HG03064 (cell line): ENCODE measurements around the gene CEND1.

Experiments used
- ATAC-seq: cut with Tn5 transposase; IDR thresholded peaks from one replicate; pipeline ENCODE4 v1.9.1; 2021; ENCODE audit warnings: low read depth; ENCODE audit not compliant: unreplicated experiment

Gene CEND1

DNA sequence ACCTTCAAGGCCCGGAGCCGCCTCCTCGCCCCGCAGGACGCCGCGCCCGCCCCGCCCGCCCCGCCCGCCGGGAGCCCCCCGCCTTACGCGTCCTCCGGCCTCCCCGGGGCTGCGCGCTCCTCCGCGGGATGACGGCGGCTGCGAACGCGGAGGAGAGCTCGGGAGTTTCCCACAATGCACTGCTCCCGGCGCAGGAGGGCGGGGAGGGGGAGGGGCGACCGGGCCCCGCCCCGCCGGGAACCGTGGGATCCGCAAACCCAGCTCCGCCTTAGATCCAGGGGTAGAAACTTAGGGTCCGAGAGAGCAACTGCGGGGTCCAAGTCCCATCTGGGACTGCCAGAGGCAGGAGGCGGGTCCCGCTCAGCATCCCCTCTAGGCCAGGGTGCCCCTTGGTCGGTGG is at the start of gene CEND1:
Gene CEND1 (minus strand): TSS at position 148 of the 400 bp plus-strand sequence. CDS start 1,514 bp downstream, outside the sequence.
- no peak for ATAC-seq

DNA sequence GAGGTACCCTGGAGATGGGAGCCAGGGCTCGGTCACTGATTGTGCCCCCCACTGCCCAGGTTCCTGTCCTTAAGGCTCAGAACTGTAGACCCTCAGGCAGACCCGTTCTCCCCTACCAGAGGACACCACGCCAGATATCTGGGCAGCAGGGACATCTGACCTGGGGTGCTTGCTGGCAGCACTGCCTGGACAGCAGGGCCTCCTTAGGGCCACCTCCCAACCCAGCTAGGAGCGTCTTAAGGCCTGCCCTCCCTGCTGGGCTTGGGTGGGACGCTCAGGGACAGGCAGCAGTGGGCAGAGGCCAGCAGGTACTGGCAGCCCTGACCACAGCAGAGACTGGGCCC is 49.4 kb upstream of the CEND1 start:
- no peak for ATAC-seq

DNA sequence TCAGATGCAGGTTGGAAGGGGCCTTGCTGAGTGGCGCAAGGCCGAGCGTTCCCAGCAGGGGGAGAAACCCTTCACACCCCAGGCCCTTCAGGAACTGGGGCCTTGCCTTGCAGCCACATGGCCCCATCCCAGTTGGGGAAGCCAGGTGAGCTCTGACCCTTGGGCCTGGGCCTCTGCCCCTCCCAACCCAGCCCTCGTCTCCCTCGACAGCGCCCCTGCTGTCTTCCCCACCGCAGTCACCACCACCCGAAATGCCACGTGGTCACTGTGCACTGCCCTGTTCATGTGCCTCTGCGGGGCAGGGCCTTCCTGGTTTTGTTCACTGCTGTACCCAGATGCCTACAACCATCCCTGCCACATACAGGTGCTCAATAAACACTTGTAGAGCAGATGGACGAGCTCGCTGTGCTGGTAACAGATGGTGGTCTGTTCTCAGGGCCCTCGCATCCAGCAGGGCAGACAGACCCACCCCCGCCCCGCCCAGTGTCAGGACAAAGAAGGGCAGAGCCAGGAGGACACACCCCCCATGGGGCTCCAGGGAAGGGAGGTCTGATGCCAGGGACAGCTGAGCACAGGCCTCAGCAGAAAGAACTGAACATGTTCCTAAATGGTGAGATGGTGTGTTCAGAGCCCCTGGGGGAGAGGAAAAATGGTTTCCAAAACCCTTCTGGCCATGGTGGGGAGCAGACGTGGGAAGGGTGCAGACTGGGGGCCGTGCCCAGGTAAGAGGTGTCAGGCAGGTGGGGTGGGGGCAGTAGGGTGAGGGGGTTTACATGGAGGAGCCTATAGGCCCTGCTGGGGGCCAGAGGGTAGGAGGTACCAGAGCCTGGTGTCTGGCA is 48.8 kb upstream of the CEND1 start:
- ATAC-seq = no peak

DNA sequence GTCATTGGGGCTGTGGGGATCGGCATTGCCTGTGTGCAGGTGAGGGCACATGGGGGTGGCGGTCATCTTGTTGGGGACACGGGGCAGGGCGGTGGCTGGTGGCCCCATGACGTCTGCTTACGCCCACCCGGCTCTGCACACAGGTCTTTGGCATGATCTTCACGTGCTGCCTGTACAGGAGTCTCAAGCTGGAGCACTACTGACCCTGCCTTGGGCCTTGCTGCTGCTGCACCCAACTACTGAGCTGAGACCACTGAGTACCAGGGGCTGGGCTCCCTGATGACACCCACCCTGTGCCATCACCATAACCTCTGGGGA is 48.1 kb upstream of the CEND1 start:
- no peak for ATAC-seq

DNA sequence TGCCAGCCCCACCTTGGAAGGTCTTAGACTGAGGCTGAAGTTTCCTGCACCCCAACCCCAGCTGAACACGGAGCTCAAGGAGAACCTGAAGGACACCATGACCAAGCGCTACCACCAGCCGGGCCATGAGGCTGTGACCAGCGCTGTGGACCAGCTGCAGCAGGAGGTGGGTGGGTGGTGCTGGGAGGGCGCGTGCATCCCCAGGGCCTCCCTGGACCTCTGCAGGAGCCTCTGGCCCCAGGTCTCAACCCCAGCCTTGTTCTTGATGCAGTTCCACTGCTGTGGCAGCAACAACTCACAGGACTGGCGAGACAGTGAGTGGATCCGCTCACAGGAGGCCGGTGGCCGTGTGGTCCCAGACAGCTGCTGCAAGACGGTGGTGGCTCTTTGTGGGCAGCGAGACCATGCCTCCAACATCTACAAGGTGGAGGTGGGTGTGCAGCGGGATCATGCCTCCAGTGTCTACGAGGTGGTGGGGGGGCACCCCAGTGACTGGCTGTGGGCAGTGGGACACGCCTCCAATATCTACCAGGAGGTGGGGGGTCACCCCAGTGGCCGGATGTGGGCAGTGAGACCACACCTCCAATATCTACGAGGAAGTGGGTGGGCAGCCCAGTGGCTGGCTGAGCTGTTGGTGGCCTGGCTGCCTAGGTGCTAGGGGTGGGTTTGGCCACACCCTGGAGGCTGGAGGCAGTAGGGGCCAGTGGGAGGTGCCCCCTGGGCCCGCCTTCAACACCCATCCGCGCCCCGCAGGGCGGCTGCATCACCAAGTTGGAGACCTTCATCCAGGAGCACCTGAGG is 47.5 kb upstream of the CEND1 start:
- no peak for ATAC-seq

DNA sequence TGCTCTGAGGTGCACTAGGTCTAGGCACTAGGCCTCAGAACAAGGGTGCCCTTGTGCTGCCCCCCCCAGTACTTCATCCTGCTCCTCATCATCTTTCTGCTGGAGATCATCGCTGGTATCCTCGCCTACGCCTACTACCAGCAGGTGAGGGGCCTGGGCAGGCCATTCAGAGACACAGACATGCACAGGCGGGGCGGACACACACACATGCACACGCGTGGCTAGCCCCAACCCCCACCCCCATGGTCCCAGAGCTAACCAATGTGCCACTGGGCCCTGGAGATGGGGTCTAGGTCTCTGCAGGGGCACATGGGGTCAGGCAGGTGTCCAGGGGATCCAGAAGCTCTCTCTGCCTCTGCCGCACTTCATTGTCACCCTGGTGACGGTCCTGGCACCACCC is 46.8 kb upstream of the CEND1 start:
- ATAC-seq = no peak

DNA sequence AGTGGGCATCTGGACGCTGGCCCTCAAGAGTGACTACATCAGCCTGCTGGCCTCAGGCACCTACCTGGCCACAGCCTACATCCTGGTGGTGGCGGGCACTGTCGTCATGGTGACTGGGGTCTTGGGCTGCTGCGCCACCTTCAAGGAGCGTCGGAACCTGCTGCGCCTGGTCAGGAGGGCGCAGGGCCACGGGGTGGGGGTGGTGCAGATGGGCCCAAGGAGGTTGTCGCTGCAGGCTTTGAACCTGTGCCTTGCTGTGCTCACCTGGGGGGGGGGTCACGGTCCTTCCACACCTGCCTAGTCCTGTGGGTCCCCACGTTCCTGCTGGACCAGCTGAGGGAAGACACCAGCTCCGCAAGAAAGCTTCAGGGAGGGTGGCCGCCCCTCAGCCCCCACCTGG is 46.4 kb upstream of the CEND1 start:
- no peak for ATAC-seq

DNA sequence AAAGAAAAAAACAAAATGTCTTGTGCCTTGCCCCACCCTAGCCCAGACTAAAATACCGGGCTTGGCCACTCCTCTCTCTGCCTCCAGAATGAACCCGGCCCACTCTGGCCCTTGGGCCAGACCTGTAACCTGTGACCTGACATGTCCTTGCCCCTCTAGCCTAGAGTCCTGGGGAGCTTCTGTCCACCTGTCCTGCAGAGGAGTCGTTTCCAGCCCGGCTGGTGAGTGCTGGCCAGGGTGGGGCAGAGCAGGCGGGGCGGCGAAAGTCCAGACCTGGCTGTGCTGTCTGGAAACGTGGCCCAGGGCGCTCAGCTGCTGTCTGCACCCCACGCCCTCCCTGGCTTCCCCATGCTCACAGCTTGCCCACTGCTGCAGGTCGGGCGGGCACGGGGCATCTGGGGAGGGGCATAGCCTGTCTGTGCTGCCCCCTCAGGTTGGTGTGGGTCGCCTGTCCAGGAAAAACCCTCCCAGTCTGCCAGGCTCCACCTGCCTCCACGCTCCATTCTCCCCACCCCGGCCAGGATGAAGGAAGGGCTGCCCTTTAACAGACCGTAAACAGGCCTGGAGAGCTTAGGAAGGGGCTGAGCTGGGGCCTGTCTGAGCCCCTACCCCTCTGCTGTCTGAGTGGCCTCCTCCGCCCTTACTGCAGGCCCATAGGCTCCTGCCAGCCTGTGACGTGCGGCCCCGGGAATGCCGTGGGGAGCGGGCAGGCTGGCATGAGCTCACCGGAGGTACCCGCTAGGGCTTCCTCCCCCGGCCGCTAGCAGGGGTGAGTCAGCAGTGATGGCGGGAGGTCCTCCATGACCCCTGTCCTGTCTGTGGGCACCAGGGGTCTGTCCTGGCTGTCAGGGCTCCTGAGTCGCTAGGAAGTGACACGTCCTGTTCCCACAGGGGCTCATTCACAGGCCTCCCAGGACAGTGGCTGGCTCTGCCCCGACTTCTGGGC is 44.8 kb upstream of the CEND1 start:
- ATAC-seq = no peak

DNA sequence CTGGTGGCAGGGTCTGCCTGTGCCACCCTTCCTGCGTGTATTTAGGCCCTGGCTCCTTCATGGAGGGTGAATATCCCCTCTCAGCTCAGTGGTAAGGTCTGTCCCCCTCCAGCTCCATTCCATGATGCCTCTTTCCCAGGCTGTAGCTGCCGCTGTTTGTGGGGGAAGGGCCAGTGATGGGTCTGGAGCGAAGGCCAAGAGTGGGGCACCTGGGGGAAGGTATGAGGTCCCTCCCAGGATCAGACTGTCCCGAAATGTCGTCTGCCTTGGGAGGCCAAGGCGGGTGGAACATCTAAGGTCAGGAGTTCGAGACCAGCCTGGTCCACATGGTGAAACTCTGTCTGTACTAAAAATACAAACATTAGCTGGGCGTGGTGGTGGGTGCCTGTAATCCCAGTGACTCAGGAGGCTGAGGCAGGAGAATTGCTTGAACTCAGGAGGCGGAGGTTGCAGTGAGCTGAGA is 44.0 kb upstream of the CEND1 start:
- no peak for ATAC-seq

DNA sequence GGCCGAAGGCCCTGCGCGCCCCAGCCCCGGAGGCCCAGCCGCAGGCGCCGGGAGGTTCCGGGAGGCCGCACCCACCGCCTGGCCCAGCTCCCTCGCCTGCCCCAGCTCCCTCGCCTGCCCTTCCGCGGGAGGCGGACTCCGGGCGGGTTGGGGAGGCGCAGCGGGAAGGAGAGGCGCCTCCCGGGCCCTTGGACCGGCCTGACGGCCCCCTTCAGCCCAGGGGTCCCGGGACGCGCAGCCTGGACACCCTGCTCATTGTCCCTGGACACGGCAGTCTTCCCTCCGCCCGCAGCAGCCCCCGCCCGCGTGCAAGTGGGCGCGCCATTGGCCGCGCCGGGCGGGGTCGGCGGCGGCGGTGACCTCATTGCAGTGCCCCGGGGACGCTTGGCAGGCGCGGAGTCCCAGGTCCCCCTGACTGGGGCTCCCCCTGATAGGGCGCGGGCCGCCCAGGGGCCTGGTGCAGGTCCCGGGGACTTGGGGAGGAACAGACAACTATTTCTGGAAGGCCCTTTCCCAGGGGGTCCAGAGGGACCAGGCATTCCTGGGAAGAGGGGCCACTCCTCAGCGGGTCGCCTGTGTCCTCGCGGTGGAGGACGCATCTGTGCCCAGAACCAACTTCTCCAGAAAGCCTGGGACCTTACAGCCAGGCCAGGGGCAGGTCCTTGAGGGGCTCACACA is 43.4 kb upstream of the CEND1 start:
- ATAC-seq = no peak

DNA sequence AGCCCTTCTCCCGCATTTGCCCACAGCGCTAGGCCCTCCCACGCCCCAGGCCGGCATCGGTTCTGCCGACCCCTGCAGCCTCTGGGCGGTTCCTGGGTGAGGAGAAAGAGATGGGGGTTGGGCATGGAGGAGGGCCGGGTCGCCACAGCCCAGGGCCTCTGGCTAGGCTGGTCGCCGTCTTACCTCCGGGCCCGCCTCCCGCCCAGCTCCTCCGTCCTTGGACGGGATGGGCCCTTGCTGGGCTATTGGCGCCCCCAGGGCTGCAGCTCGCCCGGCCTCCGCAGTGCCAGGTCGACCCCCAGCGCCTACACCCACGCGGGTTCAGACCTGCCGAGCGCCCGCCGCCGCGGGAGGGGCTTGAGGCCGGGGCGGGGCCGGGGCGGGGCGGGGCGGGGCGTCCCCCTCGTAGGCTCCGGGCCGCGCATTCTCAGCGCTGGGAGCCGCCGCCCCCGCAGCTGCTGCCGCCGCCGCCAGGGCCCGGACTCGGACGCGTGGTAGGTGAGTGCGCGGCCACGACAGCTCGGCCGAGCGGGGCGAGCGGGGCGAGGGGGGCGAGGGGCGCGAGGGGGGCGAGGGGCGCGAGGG is 42.7 kb upstream of the CEND1 start, which contains the start of gene CD151:
Gene CD151 (plus strand): TSS at position 424 of the 585 bp plus-strand sequence. CDS start 3,118 bp downstream, outside the sequence.
- ATAC-seq = no peak

DNA sequence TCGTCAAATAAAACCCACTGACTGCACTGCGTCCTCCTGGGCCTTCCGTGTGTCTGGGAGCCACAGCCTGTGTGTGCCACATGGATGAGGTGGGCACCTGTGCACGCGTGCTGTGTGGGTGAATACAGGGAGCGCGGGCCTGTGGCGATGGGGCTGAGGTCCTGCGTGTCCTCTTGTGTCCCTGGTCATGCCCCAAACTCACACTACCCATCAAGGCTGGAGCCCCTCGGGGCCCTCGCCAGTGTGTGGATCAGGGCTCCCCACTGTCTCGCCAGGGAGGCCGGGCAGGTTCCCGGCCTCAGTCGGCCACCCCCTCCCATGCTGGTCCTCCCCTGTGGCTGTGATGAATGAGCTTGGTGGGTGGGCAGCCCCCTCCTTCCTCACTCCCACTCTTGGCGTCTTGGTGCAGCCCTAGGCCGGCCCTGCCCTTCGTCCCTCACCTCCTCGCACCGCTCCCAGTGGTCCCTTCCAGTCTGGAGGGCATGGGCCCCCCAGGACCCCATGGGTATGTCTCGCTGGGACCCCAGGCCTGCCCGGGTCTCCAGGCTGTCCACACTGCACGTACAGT is 42.2 kb upstream of the CEND1 start:
- ATAC-seq = no peak

DNA sequence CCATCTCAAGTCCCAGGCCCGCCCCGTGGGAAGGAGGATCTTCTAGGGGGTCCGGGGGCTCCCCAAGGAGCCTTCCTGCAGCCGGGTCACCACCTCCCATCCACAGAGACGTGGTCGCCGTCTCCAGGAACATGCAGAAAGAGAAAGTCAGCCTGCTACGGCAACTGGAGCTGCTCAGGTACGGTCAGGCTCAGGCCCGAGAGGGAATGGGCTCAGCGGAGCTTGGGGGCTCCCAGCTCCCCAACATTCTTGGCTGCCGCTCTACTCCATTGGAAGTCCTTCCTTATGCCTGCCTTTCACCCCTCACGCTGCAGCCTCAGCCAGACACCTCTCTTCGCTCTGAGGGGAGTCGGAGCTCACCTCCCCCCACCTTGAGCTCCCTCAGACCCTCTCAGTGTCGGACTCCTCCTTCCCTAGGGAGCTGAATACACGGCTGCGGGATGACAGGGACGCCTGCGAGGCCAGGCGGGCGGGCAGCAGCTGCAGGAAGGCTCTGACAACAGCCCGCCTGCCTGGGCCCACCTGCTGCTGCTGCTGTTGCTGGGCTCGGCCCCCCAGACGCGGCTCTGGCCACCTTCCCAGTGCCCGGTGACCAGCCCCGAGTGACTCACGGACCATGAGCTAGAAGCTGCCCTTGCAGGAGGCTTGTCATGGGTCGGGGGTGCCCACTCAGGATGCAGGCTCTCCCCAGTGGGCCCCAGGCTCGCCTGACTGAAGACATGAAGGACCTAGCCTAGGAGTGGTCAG is 41.4 kb upstream of the CEND1 start:
- no peak for ATAC-seq

DNA sequence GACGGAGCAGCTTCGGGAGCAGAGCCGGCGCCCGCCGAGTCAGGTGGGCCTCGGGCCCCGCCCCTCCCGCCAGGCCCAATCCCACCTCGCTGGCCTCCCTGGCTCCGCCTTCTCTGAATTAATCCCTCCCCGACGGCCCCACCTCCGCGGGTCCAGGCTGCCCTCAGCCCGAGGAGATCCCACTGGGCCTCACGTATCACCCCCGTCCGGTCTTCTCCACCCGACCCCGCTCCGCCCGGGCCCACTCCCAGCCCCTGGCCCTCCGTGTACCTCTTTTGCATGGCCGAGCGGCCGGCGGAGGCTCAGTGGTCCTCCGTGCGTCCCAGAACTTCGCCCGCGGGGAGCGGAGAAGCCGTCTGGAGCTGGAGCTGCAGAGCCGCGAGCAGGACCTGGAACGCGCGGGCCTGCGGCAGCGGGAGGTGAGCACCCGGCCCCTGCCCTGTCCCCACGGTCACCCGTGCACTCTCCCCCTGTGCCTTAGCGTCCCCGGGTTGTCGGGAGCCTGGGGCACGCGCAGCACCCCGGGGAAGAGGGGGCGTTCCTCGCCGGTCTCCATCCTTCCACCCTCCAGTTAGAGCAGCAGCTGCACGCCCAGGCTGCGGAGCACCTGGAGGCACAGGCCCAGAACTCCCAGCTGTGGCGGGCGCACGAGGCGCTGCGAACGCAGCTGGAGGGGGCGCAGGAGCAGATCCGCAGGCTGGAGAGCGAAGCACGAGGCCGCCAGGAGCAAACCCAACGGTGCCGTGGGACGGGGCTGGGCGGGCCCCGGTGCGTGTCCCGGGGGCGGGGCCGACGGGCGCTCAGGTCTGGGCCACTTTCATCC is 40.6 kb upstream of the CEND1 start:
- ATAC-seq = no peak

DNA sequence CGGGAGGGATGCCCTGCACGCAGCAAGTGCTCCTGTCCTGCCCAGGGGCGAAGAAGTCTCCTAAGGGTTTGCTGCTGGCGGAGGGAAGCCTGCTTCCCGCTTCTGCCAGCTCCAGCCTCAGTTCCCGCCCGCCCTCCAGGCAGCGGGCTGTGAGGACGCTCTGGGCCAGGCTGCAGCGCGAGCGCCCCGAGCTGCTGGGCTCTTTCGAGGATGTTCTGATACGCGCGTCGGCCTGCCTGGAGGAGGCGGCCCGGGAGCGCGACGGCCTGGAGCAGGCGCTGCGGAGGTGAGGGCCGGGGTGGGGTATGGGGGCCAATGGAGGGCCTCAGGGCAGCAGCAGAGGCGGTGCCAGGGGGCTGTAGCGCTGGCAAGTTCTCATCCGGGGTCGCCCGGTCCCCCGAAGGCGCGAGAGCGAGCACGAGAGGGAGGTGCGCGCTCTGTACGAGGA is 40.0 kb upstream of the CEND1 start:
- no peak for ATAC-seq

DNA sequence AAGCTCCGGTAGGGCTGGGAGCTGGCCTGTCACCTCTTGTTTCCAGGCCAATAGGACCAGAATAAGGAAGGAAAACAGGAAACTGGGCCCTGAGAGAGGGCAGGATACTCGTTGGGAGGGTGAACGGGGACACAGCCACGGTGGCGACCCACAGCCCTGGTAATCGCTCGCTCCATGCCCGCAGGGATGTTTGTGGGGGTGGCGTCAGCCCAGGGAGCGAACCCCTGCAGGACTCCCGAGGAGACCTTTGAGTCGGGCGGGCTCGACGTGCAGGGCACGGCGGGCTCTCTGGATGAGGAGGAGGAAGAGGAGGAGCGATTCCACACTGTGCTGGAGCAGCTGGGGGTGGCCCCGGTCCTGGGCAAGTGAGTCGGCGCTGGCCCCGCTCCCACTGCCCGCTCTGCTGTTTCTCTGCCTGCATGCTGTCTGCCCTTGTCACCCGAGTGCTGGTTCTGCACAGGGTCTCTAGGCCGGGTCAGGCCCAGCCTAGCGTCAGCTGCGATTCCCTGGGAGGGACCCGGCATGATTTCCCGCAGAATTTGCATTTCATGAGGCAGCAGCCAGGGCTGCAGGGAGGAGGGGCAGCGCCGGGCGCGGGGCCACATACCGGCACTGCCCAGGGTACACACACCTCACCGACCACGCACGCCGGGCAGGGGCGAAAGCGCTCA is 39.4 kb upstream of the CEND1 start:
- no peak for ATAC-seq

DNA sequence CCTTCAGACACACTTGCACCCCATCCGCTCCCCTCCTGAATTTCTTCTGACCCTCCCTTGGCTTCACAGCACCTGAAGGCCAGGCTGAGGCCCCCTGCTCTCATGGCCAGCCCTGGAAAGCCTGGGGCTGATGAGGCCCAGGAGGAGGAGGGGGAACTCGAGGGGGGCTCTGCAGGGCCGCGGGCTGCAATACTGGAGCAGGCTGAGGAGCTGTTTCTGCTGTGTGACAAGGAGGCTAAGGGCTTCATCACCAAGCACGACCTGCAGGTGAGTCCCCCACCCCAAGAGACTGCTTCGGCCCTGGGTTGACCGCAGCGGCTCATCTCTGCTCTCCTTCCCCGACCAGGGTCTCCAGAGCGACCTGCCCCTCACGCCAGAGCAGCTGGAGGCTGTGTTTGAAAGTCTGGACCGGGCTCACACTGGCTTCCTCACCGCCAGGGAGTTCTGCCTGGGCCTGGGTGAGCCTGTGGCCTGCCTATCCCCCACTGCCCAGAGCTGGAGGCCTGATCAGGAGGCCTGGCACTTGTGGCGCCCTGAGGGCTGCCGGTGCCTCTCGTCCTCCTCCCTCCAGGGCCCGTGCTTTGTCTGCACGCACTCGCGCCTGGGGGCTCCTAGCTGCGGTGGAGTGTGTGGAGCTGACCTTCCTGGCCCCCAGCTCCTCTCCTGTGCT is 38.8 kb upstream of the CEND1 start:
- no peak for ATAC-seq
